OCI-LY1 (cell line): ENCODE results near the gene PTGES2.

ENCODE experiments used
- H2AFZ ChIP-seq: fragments of 200-600 bp; sonication (generic), shearing (Covaris generic); 2 replicates; pipeline ENCODE4 v1.6.0; 2014; ENCODE audit warnings: antibody characterized with exemption, mild to moderate bottlenecking, low read length
- H3F3A ChIP-seq: fragments of 200-600 bp; sonication (generic), shearing (Covaris generic); 2 replicates; pipeline ENCODE4 v1.6.0; 2014; ENCODE audit warnings: mild to moderate bottlenecking, antibody characterized with exemption, low read length, moderate library complexity; ENCODE audit not compliant: insufficient read depth
- H3K27ac ChIP-seq: fragments of 200-600 bp; sonication (generic); 2 replicates; pipeline ENCODE4 v1.5.1; 2014; ENCODE audit warnings: low read length, mixed run types, mild to moderate bottlenecking, low read depth; ENCODE audit not compliant: poor library complexity, severe bottlenecking
- H3K27me3 ChIP-seq: fragments of 200-600 bp; sonication (generic); 2 replicates; pipeline ENCODE4 v1.6.0; 2014; ENCODE audit warnings: antibody characterized with exemption, mild to moderate bottlenecking, low read length, moderate library complexity; ENCODE audit not compliant: insufficient read depth
- H3K36me3 ChIP-seq: fragments of 200-600 bp; sonication (generic); 2 replicates; pipeline ENCODE4 v1.6.1; 2014; ENCODE audit warnings: mild to moderate bottlenecking, antibody characterized with exemption, low read length, moderate library complexity, mixed read lengths; ENCODE audit not compliant: insufficient read depth
- H3K4me1 ChIP-seq: fragments of 200-600 bp; sonication (generic); 2 replicates; pipeline ENCODE4 v1.5.1; 2014; ENCODE audit warnings: mild to moderate bottlenecking, low read length, moderate library complexity; ENCODE audit not compliant: insufficient read depth, severe bottlenecking
- H3K4me2 ChIP-seq: fragments of 200-600 bp; sonication (generic), shearing (Covaris generic); 2 replicates; pipeline ENCODE4 v1.6.1; 2014; ENCODE audit warnings: low read length
- H3K4me3 ChIP-seq: fragments of 200-600 bp; sonication (generic); 2 replicates; pipeline ENCODE4 v1.5.1; 2014; ENCODE audit warnings: low read length, low read depth, mild to moderate bottlenecking, mixed read lengths; ENCODE audit not compliant: poor library complexity, severe bottlenecking
- H3K79me2 ChIP-seq: fragments of 200-600 bp; shearing (Covaris generic); 2 replicates; pipeline ENCODE4 v1.6.1; 2016; ENCODE audit warnings: mixed run types, low read length, mixed read lengths; ENCODE audit not compliant: insufficient read depth
- H3K9ac ChIP-seq: fragments of 200-600 bp; sonication (generic), shearing (Covaris generic); 2 replicates; pipeline ENCODE4 v1.6.1; 2014; ENCODE audit warnings: mild to moderate bottlenecking, low read length, mixed read lengths
- H3K9me2 ChIP-seq: fragments of 200-600 bp; sonication (generic), shearing (Covaris generic); 2 replicates; pipeline ENCODE4 v1.6.1; 2014; ENCODE audit warnings: low read depth, mild to moderate bottlenecking, low read length, mixed read lengths
- H3K9me3 ChIP-seq: fragments of 200-600 bp; shearing (Covaris generic); 2 replicates; pipeline ENCODE4 v1.6.1; 2014; ENCODE audit warnings: low read length, mixed read lengths
- H4K20me1 ChIP-seq: fragments of 200-600 bp; sonication (generic), shearing (Covaris generic); 2 replicates; pipeline ENCODE4 v1.6.0; 2016; ENCODE audit warnings: mild to moderate bottlenecking, low read length; ENCODE audit not compliant: insufficient read depth
- CTCF ChIP-seq: fragments of 200-600 bp; sonication (generic), shearing (Covaris generic); IDR thresholded peaks from 2 replicates; pipeline ENCODE4 v1.5.1; 2017; ENCODE audit warnings: mild to moderate bottlenecking, antibody characterized with exemption, low read length, moderate library complexity, mixed read lengths
- EZH2 ChIP-seq: fragments of 200-600 bp; sonication (generic), shearing (Covaris generic); IDR thresholded peaks from 2 replicates; pipeline ENCODE4 v1.8.0; 2017; ENCODE audit warnings: borderline replicate concordance, mixed run types, mild to moderate bottlenecking, antibody characterized with exemption, low read length, moderate library complexity, mixed read lengths

PTGES2 gene

GRCh38 chr9:128118971-128119665, 8.4 kb downstream of the PTGES2 start:
- Histone ChIP-seq H3K9ac (no peak overlapping the region), H3K4me1 (peaks cover 22% of the 10 kb centered on the region), H3F3A (no peaks in the 10 kb centered on the region), H3K4me2 (no peak overlapping the region), H2AFZ (no peak overlapping the region), H3K79me2 (no peaks in the 10 kb centered on the region), H3K9me2 (no peaks in the 10 kb centered on the region), H3K27ac (no peak overlapping the region), H3K36me3 (peaks cover 45% of the 10 kb centered on the region), H3K9me3 (no peaks in the 10 kb centered on the region), H3K4me3 (no peak overlapping the region), H3K27me3 (no peaks in the 10 kb centered on the region), H4K20me1 (no peaks in the 10 kb centered on the region)
- TF ChIP-seq CTCF (no peak), EZH2 (no peak)

GRCh38 chr9:128118472-128118857, 9.1 kb downstream of the PTGES2 start:
- Histone ChIP-seq H4K20me1 (no peaks in the 10 kb centered on the region), H2AFZ (no peak overlapping the region), H3K9ac (no peak overlapping the region), H3K36me3 (peaks cover 47% of the 10 kb centered on the region), H3K27me3 (no peaks in the 10 kb centered on the region), H3K4me3 (no peak overlapping the region), H3K4me1 (peaks cover 22% of the 10 kb centered on the region), H3K79me2 (no peaks in the 10 kb centered on the region), H3K27ac (no peak overlapping the region), H3K9me3 (no peaks in the 10 kb centered on the region), H3K9me2 (no peaks in the 10 kb centered on the region), H3K4me2 (no peak overlapping the region), H3F3A (no peaks in the 10 kb centered on the region)
- TF ChIP-seq EZH2: no peak
- no peak for TF ChIP-seq CTCF

- Histone ChIP-seq H3K27ac (no peak overlapping the region), H2AFZ (no peak overlapping the region), H3K4me1 (peaks cover 22% of the 10 kb centered on the region), H3K9me3 (no peaks in the 10 kb centered on the region), H3K4me2 (no peak overlapping the region), H4K20me1 (no peaks in the 10 kb centered on the region), H3F3A (no peaks in the 10 kb centered on the region), H3K9me2 (no peaks in the 10 kb centered on the region), H3K79me2 (no peaks in the 10 kb centered on the region), H3K4me3 (no peak overlapping the region), H3K27me3 (no peaks in the 10 kb centered on the region), H3K9ac (no peak overlapping the region), H3K36me3 (peaks cover 51% of the 10 kb centered on the region)
- TF ChIP-seq CTCF (peak; percentile 100), EZH2 (no peak)
Observed at GRCh38 chr9:128117613-128118471, 9.7 kb downstream of the PTGES2 start.
